ENCODE results near the gene MTA1.

Gene MTA1

GRCh38 chr14:105476831-105477659 is 57.4 kb downstream of the MTA1 start:
- DNase-seq (ENCODE audit: low spot score) = no peak

GRCh38 chr14:105477660-105478397 is 58.2 kb downstream of the MTA1 start:
- DNase-seq (ENCODE audit: low spot score) = no peak

GRCh38 chr14:105478398-105479251 is 59.0 kb downstream of the MTA1 start:
- DNase-seq (ENCODE audit: low spot score) = no peak

- no peak for DNase-seq (ENCODE audit: low spot score)
These were observed 60.0 kb downstream of the MTA1 start for GRCh38 chr14:105479431-105480158.

- no peak for DNase-seq (ENCODE audit: low spot score)
These were observed 60.6 kb downstream of the MTA1 start for GRCh38 chr14:105480199-105480746.

GRCh38 chr14:105480807-105481801 is 61.5 kb downstream of the MTA1 start:
- DNase-seq (ENCODE audit: low spot score) = peak; percentile 89

- peak; percentile 89 for DNase-seq (ENCODE audit: low spot score)
These were observed 62.3 kb downstream of the MTA1 start for GRCh38 chr14:105481886-105482457.

- DNase-seq (ENCODE audit: low spot score) = no peak
These were observed 63.0 kb downstream of the MTA1 start for GRCh38 chr14:105482486-105483110.

GRCh38 chr14:105483300-105484068 is 63.9 kb downstream of the MTA1 start:
- DNase-seq (ENCODE audit: low spot score) = no peak

- DNase-seq (ENCODE audit: low spot score) = no peak
These were observed 64.7 kb downstream of the MTA1 start for GRCh38 chr14:105484069-105484996.

- DNase-seq (ENCODE audit: low spot score) = no peak
These were observed 65.4 kb downstream of the MTA1 start for GRCh38 chr14:105484997-105485393.

GRCh38 chr14:105485739-105486162 is 66.1 kb downstream of the MTA1 start:
- no peak for DNase-seq (ENCODE audit: low spot score)

GRCh38 chr14:105486163-105486973 is 66.7 kb downstream of the MTA1 start, which contains the start of gene CRIP1:
Gene CRIP1 (plus strand): TSS chr14:105486886. CDS start chr14:105487260, 374 bp downstream.
- no peak for DNase-seq (ENCODE audit: low spot score)

GRCh38 chr14:105486974-105487448 is 67.4 kb downstream of the MTA1 start:
- no peak for DNase-seq (ENCODE audit: low spot score)

GRCh38 chr14:105487449-105487985 is 67.9 kb downstream of the MTA1 start:
- DNase-seq (ENCODE audit: low spot score) = no peak
